ENCODE results near the gene TOX3. TPM values are rescaled to one million over a fixed set of nuclear protein-coding genes. Genes with fewer than 3 reads are reported as not detected.

Gene TOX3
- total RNA-seq, 1 experiment from 2014 or later, result 20.2 TPM

DNA sequence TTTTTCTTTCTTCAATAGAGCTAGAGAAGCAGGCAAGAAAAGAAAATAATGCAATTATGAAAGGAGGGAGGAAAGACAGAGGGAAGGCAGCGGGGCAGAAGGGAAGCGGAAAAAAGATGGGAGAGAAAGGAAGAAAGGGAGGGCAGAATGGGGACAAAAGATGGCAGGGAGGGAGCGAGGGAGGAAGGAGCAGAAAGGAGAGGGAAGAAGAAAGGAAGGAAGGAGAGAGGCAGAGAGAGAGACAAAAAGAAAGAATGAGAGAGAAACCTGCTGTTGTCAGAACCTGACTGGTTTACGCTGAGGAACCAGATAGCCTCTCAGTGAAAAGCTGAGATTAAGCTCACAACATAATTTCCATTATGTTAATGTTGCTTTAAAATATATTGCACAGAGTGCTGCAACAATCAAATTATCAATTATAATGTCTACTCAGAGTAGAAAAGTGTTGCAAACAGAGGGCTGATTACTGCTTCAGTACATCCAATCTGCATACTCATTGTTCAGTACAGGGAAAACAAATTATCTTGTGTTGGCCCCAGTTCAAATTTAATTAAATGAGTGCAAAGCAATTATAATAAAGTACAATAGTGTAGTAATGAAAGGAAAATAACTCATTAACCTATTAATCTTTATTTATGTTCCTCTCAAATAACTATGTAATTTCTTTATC, 32.0 kb upstream of the TOX3 start:
- Histone ChIP-seq H3K4me2 (ENCODE audit: insufficient read depth, insufficient read length, low read length) (no peak overlapping the region), H2BK15ac (ENCODE audit: low read depth, low read length) (no peak overlapping the region), H2BK12ac (ENCODE audit: insufficient read length, low read depth, low read length) (no peak overlapping the region), H2BK120ac (ENCODE audit: low read depth, low read length, poor library complexity, severe bottlenecking) (no peak overlapping the region), H3K18ac (ENCODE audit: insufficient read length, low read depth, low read length) (no peak overlapping the region), H3K23ac (ENCODE audit: insufficient read length, low read depth, low read length) (no peak overlapping the region), H3K23me2 (ENCODE audit: insufficient read length, low read depth, low read length, poor library complexity, severe bottlenecking) (no peaks in the 10 kb centered on the region), H3K56ac (ENCODE audit: insufficient read length, low read depth, low read length) (no peak overlapping the region), H2BK20ac (ENCODE audit: low read depth, low read length, poor library complexity, severe bottlenecking) (no peak overlapping the region), H3K4ac (ENCODE audit: low read depth, low read length) (no peak overlapping the region), H4K20me1 (ENCODE audit: control insufficient read depth, insufficient read depth, insufficient read length) (no peaks in the 10 kb centered on the region), H3K14ac (ENCODE audit: insufficient read depth, low read length) (no peak overlapping the region), H3K27ac (ENCODE audit: insufficient read length, low read depth, low read length) (no peak overlapping the region), H4K5ac (ENCODE audit: insufficient read length, low read depth, low read length) (no peak overlapping the region), H2AFZ (ENCODE audit: low read length) (no peak overlapping the region), H3K9ac (ENCODE audit: extremely low read depth, insufficient read length, low read length) (no peak overlapping the region), H3T11ph (ENCODE audit: low read length) (no peak overlapping the region), H4K91ac (ENCODE audit: insufficient read length, low read depth, low read length) (no peak overlapping the region), H3K4me1 (ENCODE audit: insufficient read depth, low read length) (peaks cover 3% of the 10 kb centered on the region; the same call in 1 of the 2 replicates), H3K79me1 (ENCODE audit: insufficient read depth, low read depth, low read length, poor library complexity, severe bottlenecking) (no peaks in the 10 kb centered on the region), H3K79me2 (ENCODE audit: insufficient read depth, low read length) (no peaks in the 10 kb centered on the region), H3K27me3 (ENCODE audit: insufficient read depth, low read length) (no peaks in the 10 kb centered on the region), H3K9me3 (ENCODE audit: control insufficient read depth, low read depth, low read length) (no peaks in the 10 kb centered on the region), H2BK5ac (ENCODE audit: insufficient read length, low read length) (no peak overlapping the region), H2AK5ac (ENCODE audit: insufficient read length, low read length) (no peak overlapping the region), H4K8ac (replicated peaks; ENCODE audit: insufficient read length, low read depth, low read length) (no peak overlapping the region)
- no peak for DNase-seq
- Mint-ChIP-seq H3K36me3 (ENCODE audit: insufficient read depth in 1 of 3, low read depth in 3 of 3) (no peaks in the 10 kb centered on the region), H3K4me3 (no peak overlapping the region), H3K9me3 (no peaks in the 10 kb centered on the region; a peak in 2 of 5 replicates), H3K27me3 (ENCODE audit: low read depth) (no peaks in the 10 kb centered on the region; the same call in none of the 2 replicates), H3K4me1 (peaks cover 18 to 23% of the 10 kb centered on the region in 2 experiments), H3K27ac (no peak overlapping the region)
- TF ChIP-seq, protein P1, sequence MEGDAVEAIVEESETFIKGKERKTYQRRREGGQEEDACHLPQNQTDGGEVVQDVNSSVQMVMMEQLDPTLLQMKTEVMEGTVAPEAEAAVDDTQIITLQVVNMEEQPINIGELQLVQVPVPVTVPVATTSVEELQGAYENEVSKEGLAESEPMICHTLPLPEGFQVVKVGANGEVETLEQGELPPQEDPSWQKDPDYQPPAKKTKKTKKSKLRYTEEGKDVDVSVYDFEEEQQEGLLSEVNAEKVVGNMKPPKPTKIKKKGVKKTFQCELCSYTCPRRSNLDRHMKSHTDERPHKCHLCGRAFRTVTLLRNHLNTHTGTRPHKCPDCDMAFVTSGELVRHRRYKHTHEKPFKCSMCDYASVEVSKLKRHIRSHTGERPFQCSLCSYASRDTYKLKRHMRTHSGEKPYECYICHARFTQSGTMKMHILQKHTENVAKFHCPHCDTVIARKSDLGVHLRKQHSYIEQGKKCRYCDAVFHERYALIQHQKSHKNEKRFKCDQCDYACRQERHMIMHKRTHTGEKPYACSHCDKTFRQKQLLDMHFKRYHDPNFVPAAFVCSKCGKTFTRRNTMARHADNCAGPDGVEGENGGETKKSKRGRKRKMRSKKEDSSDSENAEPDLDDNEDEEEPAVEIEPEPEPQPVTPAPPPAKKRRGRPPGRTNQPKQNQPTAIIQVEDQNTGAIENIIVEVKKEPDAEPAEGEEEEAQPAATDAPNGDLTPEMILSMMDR (conservative IDR thresholded peaks at IDR 0.05), result no peak
- no CpG with 5 or more reads among the region's 4 CpGs for WGBS (ENCODE audit: extremely low coverage, insufficient read length, low lambda C conversion rate)

Measured in H9 (cell line).